ENCODE data around the gene ETS2.

Gene ETS2

GRCh38 chr21:38802050-38803026 is 3.4 kb upstream of the ETS2 start:
- no peak for DNase-seq (ENCODE audit: low spot score)

GRCh38 chr21:38803075-38803660 is 2.6 kb upstream of the ETS2 start:
- no peak for DNase-seq (ENCODE audit: low spot score)

GRCh38 chr21:38804030-38804788 is 1.5 kb upstream of the ETS2 start:
- no peak for DNase-seq (ENCODE audit: low spot score)

- peak; percentile 70 for DNase-seq (ENCODE audit: low spot score)
These were observed 871 bp upstream of the ETS2 start for GRCh38 chr21:38804789-38805327.

- DNase-seq (ENCODE audit: low spot score) = no peak
These were observed 618 bp downstream of the ETS2 start for GRCh38 chr21:38806153-38806941.

GRCh38 chr21:38806942-38807284 is 1.2 kb downstream of the ETS2 start:
- no peak for DNase-seq (ENCODE audit: low spot score)

GRCh38 chr21:38807441-38807871 is 1.7 kb downstream of the ETS2 start:
- no peak for DNase-seq (ENCODE audit: low spot score)

GRCh38 chr21:38807986-38808385 is 2.3 kb downstream of the ETS2 start:
- DNase-seq (ENCODE audit: low spot score) = no peak

GRCh38 chr21:38809198-38809878 is 3.6 kb downstream of the ETS2 start:
- peak; percentile 56 for DNase-seq (ENCODE audit: low spot score)

GRCh38 chr21:38810034-38810825 is 4.5 kb downstream of the ETS2 start:
- DNase-seq (ENCODE audit: low spot score) = no peak

- DNase-seq (ENCODE audit: low spot score) = no peak
These were observed 5.1 kb downstream of the ETS2 start for GRCh38 chr21:38810826-38811164.

- DNase-seq (ENCODE audit: low spot score) = no peak
These were observed 5.5 kb downstream of the ETS2 start for GRCh38 chr21:38811257-38811656.

- no peak for DNase-seq (ENCODE audit: low spot score)
These were observed 7.4 kb downstream of the ETS2 start for GRCh38 chr21:38813143-38813542.

GRCh38 chr21:38813547-38813946 is 7.8 kb downstream of the ETS2 start:
- DNase-seq (ENCODE audit: low spot score) = no peak

GRCh38 chr21:38814126-38815059 is 8.7 kb downstream of the ETS2 start:
- no peak for DNase-seq (ENCODE audit: low spot score)

- DNase-seq (ENCODE audit: low spot score) = no peak
These were observed 9.3 kb downstream of the ETS2 start for GRCh38 chr21:38815060-38815405.

- DNase-seq (ENCODE audit: low spot score) = no peak
These were observed 10.8 kb downstream of the ETS2 start for GRCh38 chr21:38816400-38816977.

GRCh38 chr21:38817371-38818324 is 11.9 kb downstream of the ETS2 start:
- DNase-seq (ENCODE audit: low spot score) = no peak

All from Ammon's horn (tissue), 1 donor.